NCI-H187 treated with DMSO at 0.1 percent for 48 hours (cell line): ENCODE results near the gene LIMA1.
"Not testable (repeated sequence)": the region's sequence is repeated elsewhere in the genome, so short reads cannot be mapped to it uniquely, and the experiment has no call there.

Experiments used
- DNase-seq: peaks from one replicate; lab custom pipeline; 2025; lab: John Stamatoyannopoulos, UW

LIMA1 gene

DNA sequence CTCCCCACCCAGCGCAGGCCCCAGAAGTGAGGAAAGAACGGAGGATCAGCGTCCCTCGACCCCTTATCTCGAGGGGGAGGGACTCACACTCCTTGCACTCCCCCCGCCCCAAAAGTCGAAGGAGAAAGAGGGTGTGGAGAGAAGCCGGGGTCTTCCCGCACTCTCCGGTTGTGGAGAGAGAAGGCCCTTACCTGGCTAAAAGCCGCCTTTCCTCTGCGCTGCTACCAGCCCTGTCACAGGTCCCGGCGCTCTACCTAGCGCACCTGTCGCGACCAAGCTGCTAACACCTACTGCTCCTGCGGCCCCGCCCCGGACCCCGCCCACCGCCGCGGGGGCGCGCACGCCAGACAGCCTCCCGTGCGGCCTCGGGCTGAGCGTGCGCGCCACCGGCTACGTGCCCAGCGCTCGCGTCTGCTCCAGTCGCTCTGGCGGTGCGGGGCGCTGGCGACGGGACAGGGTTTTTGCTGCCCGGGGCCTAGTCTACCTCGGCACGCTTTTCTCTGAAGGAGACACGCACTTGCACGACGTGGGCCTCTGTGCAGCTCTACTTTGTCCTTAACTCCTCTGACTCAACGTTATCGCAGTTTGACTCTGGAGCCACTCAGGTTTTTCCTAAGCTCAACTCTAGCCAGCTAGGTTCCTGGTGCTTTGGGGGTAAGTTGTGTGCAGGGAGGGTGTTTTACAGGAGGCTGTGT, at the start of gene LIMA1:
TSS of gene LIMA1 (minus strand) at position 292 of the 695 bp plus-strand sequence. CDS start 34,769 bp downstream, outside the sequence.
- DNase-seq = peak; percentile 53

- DNase-seq = no peak
These were observed 48.4 kb upstream of the LIMA1 start for GRCh38 chr12:50331745-50332144.

GRCh38 chr12:50328664-50329063, 45.3 kb upstream of the LIMA1 start:
- not testable (repeated sequence) for DNase-seq

GRCh38 chr12:50326590-50327284, 43.4 kb upstream of the LIMA1 start:
- no peak for DNase-seq

DNA sequence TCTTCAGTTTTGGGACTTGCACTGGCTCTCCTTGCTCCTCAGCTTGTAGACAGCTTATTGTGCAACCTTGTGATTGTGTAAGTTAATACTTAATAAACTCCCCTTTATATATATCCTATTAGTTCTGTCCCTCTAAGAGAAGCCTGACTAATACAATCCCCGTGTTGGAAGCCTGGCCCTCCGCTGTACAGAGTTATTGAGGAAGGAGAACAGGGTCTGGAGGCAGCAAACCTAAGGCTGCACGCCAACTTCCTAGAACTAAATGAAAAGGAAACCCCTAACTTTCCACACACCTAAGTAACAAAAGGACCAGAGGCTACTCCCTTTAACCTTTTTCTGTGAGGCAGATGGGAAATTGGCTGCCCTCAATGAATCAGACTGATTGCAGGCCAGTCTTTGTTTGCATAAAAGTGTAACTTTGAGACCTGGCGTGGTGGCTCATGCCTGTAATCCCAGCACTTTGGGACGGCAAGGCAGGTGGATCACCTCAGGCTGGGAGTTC, 42.6 kb upstream of the LIMA1 start:
- DNase-seq = no peak

DNA sequence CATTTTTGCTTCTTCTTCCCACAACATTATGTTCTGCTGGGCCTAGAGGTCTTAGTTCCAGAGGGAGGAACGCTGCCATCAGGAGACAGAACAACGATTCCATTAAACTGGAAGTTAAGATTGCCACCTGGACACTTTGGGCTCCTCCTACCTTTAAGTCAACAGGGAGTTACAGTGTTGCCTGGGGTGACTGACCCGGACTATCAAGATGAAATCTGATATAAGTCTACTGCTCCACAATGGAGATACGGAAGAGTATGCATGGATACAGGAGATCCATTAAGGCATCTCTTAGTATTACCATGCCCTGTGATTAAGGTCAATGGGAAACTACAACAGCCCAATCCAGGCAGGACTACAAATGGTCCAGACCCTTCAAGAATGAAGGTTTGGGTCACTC, 41.5 kb upstream of the LIMA1 start:
- not testable (repeated sequence) for DNase-seq

DNA sequence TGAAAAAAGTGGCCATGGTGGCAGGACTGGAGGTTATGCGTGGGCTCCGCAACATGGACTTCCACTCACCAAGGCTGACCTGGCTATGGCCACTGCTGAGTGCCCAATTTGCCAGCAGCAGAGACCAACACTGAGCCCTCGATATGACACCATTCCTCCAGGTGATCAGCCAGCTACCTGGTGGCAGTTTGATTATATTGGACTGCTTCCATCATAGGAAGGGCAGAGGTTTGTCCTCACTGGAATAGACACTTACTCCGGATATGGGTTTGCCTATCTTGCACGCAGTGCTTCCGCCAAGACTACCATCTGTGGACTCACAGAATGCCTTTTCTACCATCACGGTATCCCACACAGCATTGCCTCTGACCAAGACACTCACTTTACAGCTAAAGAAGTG, 40.8 kb upstream of the LIMA1 start:
- DNase-seq = not testable (repeated sequence)

- DNase-seq = no peak
These were observed 38.9 kb upstream of the LIMA1 start for GRCh38 chr12:50322206-50322605.

DNA sequence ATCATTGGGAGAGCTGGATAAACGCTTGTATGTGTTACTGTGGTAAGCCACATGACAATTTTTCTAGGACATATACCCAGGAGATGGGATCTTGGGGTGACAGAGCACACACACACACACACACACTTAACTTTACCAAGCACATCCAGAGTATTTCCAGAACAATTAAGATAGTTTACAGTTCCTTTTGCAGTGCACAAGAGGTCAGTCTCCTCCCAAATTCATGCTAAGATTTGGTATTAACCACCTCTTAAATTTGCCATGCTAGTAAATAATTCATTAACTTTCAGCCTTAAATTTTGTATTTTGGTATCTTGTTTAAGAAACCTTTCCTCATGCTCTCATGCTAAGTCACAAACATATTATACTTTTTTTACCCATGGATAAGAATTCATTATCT, 33.9 kb upstream of the LIMA1 start:
- no peak for DNase-seq

- DNase-seq = no peak
These were observed 32.5 kb upstream of the LIMA1 start for GRCh38 chr12:50315803-50316202.

DNA sequence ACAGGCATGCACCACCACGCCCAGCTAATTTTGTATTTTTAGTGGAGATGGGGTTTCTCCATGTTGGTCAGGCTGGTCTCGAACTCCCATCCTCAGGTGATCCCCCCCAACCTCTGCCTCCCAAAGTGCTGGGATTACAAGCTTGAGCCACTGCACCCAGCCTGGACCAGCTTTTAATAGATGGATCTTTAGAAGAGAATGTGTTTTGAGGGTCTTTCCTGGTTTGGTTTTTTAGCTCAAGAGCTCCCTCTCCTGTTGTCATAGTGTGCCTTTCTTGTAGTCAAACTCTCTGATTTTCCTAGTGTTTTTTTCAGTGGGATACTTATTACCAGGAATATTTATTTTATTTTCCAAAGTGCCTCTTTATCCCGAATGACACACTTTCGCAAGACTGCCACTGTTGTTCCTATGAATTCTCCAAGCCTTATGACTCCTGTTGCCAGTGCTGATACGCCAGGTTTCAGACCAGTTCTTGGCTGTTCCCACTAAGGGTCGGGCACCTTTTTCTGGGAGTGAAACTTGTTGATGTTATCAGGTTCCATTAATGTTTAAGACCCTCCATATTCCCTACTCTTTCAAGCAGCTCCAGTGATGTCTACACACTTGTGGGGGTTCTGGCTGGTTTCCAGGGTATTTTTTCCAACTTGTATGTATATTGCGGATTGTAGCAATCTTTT, 31.5 kb upstream of the LIMA1 start:
- no peak for DNase-seq

DNA sequence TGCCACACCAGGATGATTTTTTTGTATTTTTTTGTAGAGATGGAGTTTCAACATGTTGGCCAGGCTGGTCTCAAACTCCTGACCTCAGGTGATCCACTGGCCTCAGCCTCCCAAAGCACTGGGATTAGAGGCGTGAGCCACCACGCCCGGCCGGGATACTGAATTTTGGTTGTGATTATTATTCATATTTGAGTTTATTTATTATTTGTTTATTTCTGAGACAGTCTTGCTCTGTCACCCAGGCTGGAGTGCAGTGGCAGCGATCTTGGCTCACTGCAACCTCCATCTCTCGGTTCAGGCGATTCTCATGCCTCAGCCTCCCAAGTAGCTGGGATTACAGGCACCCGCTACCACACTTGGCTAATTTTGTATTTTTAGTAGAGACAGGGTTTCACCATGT, 30.7 kb upstream of the LIMA1 start:
- not testable (repeated sequence) for DNase-seq

- DNase-seq = no peak
These were observed 30.1 kb upstream of the LIMA1 start for GRCh38 chr12:50313256-50313931.

GRCh38 chr12:50311858-50312609, 28.7 kb upstream of the LIMA1 start:
- DNase-seq = not testable (repeated sequence)

DNA sequence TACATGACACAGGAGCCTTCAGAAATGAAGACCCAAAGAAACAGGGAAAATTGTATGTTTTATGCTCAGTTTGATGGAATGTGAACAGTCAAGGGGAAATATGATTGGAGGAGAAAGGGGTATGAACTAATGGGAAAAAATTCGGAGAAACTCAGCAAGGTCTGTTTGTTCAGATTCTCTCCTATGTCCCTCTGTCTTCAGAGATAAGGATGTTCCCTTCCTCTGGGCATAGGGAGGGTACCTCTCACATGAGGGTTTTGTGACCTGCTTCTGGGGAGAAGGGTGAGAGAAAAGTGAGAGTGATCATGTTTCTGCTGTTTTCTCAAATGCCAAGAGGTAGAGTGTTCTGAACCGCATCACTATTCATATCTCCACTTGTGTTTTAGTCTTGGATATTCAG, 26.6 kb upstream of the LIMA1 start:
- DNase-seq = no peak

- no peak for DNase-seq
These were observed 19.4 kb upstream of the LIMA1 start for GRCh38 chr12:50302686-50303085.

GRCh38 chr12:50297996-50298395, 14.7 kb upstream of the LIMA1 start:
- no peak for DNase-seq

DNA sequence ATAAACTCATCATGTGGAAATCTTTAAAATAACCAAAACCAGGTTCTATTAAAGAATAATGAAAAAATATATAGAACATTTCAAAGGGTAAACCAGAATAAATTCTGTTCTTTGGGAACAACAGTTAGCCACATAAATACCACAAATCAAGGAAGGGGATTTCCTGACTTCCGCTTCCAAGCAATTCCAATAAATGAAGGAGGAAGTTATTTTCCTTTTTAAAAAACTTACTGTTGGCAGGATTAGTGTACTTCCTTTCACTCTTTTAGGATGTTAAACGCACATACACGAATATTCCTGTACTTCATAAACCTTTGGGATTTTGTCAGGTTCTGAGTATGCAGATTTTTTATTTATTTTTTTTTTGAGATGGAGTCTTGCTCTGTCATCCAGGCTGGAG, 13.7 kb upstream of the LIMA1 start:
- no peak for DNase-seq

DNA sequence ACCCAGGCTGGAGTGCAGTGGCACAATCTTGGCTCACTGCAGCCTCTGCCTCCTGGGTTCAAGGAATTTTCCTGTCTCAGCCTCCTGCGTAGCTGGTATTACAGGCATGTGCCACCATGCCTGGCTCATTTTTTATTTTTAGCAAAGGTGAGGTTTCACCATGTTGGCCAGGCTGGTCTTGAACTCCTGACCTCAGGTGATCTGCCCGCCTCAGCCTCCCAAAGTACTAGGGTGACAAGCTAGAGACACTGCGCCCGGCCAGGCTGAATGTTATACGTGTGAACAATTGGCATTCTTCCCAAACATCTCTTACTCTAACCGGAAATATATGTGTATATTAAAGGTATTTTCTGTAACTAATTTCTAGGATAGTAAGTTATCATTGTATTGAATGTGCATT, 13.2 kb upstream of the LIMA1 start:
- DNase-seq = no peak

GRCh38 chr12:50291377-50291776, 8.1 kb upstream of the LIMA1 start:
- DNase-seq = no peak

GRCh38 chr12:50290692-50291091, 7.4 kb upstream of the LIMA1 start:
- not testable (repeated sequence) for DNase-seq

- DNase-seq = no peak
These were observed 4.0 kb upstream of the LIMA1 start for GRCh38 chr12:50287271-50287670.
